GM12865 (cell line): ENCODE measurements around the gene RAB1B.

ENCODE experiments used
- DNase-seq: peaks from one replicate; pipeline ENCODE4 v3.0.0; 2010; ENCODE audit warnings: low read depth
- H3K4me3 ChIP-seq: 2 replicates; pipeline ENCODE4 v1.5.1; 2011; ENCODE audit warnings: mild to moderate bottlenecking, low read depth, low read length, control low read depth
- CTCF ChIP-seq: IDR thresholded peaks from 2 replicates; pipeline ENCODE4 v1.5.1; 2011; ENCODE audit warnings: low read length, control low read depth, low read depth, inconsistent platforms; ENCODE audit not compliant: insufficient read depth; ENCODE audit errors: missing control alignments

Gene RAB1B

GRCh38 chr11:66293352-66293751, 24.9 kb downstream of the RAB1B start:
- no peak overlapping the region for H3K4me3 ChIP-seq
- no peak for TF ChIP-seq CTCF
- no peak for DNase-seq

GRCh38 chr11:66293777-66294625, 25.6 kb downstream of the RAB1B start:
- no peak for TF ChIP-seq CTCF
- H3K4me3 ChIP-seq = no peak overlapping the region
- no peak for DNase-seq

GRCh38 chr11:66294626-66295620, 26.5 kb downstream of the RAB1B start:
- DNase-seq = no peak
- H3K4me3 ChIP-seq = no peak overlapping the region
- no peak for TF ChIP-seq CTCF

GRCh38 chr11:66297610-66298009, 29.2 kb downstream of the RAB1B start:
- DNase-seq = no peak
- no peak for TF ChIP-seq CTCF
- no peak overlapping the region for H3K4me3 ChIP-seq

GRCh38 chr11:66299186-66299585, 30.7 kb downstream of the RAB1B start:
- TF ChIP-seq CTCF = no peak
- no peak for DNase-seq
- no peak overlapping the region for H3K4me3 ChIP-seq

GRCh38 chr11:66302656-66303055, 34.2 kb downstream of the RAB1B start:
- H3K4me3 ChIP-seq = no peak overlapping the region
- no peak for TF ChIP-seq CTCF
- no peak for DNase-seq
